ENCODE data around the gene STPG1.

STPG1 gene

DNA sequence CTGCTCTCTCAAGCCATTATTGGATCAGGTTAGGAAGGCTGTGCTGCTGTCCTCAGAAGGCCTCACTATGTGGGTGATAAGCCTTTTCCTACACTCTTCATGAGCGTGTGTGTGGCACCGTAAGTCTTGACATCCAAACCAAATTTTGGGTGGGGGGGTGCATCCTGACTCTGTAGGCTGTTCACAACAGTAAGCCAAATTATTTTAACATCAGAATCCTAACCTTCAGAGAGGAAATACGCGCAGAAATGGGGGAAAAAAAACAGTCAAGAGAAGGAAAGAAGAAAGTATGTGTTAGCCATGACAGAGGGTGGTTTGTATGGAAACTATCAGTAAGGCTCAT, 21.0 kb downstream of the STPG1 start:
- DNase-seq: no peak

DNA sequence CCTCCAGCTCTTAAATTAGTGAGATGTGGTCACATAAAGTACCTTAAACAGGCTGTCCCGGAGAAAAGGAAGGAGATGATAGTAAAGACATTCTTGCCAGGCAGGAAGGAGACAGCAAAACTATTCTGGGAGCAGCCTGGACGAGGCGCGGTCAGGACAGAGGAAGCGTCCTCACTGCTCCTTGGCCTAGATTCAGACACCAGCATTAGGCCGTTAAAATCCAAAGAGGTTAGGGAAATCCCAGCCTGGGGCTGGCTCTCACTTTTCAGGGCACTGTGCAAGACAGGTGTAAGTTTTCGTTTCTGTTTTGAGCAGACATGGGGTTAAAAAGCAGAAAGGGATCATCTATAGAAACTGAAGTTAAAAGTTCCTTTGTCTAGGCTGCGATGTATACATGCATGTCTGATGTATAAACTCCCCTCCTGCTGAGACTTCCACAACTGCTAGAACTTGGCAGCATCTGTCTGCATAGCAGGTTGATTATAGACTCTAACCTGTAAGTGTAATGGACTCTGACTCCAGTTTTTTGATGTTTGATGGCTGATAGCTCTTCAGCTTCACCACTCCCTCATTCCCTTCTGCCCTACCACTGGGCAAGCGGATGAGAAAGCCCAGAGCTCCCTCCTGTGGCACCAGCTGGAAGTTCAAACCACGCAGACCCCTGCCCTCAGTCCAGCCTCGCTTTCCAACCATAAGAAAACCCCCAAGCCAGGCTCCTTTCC, 21.5 kb downstream of the STPG1 start:
- DNase-seq: peak; percentile 53

DNA sequence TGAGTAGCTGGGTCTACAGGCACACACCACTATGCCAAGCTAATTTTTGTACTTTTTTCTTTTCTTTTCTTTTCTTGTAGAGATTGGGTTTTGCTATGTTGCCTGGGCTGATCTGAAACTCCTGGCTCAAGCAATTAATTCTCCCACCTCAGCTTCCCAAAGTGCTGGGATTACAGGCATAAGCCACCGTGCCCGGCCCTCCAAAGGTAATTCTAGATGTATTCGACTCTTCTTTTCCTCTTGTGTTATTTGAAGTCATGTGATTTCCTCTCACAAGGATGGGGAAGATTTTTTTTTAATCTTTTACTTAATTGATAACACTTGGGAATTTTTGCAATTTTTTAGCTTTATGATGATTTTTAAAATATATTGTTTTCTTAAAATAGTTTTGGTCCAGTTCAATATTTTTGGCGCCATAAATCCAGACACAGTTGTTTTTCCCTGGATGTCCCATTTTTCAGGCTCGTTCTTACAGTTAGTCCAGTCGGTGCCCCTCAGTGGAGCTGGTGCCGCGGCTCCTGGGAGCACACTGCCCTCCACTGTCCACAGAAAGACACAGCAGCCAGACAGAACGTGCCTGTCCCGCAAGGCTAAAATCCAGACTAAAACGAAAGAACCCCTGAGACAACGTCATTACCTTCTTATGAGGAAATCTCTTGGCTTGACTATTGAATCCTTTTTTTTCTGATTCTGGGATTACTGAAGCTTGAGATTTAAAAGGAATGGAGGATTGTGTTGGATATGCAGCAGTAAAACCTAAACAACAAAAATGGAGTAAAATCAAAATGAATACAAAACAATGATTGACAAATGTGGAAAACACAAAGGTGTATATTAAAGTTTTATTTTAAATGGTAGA, 22.4 kb downstream of the STPG1 start:
- DNase-seq: peak; percentile 80

DNA sequence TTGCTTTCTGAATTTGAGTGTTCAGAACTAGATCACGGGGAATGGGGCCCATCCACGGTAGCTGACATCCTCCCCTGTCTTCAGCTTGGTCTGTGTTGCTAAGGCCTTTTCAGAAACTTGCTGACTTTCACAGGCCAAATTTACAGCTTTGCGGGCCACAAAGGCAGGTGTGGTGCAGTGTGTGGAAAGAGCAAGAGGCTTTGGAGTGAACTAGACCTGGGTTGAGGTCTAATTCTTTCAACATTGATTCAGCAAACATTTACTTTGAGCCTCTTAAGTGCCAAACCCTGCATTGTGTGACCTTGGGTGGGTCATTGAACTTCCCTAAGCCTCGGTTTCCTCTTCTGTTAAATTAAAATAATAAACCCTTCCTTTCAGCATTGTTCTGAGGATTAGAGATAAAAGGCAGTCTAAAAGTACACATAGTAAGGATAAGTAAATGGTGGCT, 24.3 kb downstream of the STPG1 start:
- DNase-seq: no peak

DNA sequence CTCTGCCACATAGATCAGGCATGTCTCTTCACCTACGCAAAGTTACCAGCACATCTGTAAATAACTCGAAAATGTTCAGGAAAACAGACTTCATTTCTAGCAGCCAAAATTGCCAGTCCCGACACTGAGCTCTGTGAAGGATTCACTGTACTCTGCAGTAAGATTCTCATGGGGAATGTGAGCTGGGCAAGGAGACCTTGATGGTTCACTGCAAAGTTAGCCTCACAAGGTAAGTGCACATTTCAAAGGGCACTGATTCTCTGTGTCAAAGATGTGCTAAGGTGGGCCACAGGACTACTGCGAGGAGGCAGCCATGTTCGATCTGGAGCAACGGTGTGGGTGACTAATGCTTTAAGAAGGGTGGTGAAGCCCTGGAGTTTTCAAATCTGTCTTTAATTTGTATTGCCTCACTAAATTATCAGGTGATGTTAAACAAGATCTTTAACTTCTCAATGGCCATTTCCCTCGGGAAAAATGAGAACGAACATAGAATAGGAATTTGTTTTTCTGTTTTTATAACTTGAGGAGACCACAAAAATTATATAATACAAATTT, 25.2 kb downstream of the STPG1 start:
- no peak for DNase-seq

DNA sequence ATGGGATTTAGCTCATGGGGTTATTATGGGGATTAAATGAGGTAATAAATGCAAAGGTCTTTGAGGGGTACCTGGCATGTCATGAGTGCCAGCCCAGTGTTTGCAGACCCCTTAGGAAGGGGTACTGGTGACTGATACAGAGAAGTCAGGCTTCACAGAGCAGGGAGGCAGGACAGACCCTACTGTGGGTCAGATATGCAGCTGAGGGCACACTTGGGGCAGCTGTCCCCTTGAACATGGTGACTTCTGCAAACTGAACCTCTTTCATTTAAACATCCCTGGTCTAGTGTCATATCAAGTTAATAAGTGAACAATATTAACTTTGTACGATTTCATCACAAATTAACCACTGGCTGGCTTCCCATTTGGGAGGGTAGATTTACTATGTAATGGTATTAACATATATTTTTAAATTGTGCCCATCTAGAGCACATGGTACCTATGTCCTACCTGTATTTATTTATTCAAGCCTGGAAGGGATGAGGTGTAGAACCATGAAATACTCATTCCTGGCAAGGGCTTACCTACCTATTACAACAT, 25.9 kb downstream of the STPG1 start:
- DNase-seq: no peak

DNA sequence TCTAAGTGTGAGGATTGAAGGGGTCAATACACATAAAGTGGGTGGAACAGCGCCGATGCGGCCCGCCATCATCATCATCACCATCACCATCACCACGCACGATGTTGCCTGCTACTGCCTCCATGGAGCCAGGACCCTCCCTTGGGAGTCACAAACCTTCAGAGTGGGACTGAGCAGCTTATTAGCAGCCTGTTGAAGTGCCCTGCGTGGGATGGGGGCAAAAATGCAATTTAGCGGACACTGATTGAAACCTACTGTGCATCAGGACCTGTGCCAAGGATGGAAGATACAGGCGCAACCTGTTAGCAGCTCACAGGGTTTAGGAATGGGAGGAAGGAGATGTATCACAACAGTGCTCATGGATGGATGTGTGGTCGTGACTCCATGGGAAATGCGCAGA, 26.7 kb downstream of the STPG1 start:
- no peak for DNase-seq

DNA sequence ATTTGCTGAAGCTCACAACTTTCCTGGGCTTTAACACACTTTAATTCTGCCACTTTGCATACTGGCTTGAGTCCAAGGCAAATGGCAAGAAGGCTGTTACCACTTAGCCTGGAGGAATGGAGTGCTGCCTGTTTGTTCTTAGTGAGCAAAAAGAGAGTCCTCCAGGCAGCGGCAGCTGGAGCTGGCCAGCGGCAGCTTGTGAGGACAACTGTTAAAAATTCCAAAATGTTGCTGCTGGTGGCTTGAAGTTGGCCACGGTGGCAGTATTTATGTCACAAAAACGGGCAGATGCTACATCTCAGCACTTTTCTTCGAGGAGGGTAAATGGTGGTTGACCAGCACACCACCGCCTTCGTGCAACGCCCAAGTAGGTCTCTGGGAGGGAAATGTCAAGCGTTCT, 27.3 kb downstream of the STPG1 start:
- no peak for DNase-seq

DNA sequence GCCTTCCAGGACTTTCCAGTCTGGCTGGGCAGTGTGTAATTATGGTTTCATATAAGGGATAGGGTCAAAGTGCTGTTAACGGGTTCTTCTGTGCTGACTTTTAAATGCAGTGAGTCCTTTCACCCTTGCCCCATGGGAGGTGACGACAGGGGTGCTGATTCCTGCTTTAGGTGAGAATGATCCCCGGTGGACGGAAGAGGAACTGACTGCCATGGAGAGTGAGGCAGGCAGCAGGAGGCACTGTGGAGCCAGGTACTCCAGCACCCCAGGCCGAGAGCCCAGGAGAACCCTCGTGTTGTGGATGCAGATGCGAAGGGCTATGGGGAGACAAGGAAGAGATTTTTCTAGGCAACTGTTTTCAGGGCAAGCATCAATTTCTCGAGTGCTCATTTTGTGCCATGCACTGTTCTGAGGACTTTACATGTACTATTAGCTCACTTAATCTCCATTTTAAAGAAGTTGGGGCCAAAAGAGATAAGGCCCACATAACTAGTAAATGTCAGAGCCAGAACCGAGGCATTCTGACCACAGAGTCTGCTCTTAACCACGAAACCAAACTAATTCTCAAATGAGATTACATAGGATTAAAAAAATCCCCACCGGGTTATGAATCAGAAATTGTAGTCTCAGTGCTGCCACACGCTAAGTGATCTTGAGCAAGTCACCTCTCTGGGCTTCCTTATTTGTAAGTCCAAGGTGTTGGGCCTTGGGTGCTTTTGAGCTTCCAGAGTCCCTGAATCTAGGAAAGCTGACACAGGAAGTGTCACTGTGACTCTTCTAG, 28.2 kb downstream of the STPG1 start:
- peak; percentile 20 for DNase-seq

DNA sequence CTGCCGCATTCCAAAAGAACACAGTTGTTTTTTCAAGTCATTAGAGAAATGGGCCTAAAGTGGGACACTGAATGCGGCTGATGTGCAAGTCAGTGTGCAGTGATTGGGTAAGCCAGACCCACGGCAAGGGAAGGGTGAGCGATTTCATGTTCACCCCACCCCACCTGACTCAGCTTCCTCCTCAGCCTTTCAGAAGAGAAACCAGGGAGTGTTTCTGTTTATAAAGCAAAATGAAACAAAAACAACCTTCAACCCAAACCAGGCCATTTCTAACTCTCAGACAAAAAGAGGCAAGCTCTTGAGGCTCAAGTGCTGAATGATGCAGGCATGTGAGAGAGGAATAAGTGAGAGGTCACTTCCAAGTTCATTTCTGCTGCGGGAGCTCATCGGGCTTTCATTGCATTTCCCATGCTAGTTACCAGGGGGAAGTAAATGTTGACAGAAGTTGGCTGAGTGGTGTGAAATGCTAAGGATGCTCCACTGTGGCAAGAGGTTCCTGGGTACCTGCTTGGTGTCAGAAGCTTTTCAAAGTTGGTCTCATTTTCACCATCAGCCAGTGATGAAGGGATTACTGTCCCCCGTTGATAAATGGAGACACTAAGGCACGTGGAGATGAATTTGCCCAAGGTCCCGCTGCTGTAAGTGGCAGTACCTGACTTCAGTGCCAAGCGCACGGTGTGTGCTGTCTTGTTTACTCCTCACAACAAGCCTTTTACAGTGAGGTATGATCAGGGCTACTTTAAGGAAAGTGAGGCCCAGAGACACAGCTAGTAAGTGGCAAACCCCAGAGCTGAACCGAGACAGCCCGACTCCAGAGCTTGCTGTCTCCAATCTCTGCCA, 29.1 kb downstream of the STPG1 start:
- peak; percentile 42 for DNase-seq

DNA sequence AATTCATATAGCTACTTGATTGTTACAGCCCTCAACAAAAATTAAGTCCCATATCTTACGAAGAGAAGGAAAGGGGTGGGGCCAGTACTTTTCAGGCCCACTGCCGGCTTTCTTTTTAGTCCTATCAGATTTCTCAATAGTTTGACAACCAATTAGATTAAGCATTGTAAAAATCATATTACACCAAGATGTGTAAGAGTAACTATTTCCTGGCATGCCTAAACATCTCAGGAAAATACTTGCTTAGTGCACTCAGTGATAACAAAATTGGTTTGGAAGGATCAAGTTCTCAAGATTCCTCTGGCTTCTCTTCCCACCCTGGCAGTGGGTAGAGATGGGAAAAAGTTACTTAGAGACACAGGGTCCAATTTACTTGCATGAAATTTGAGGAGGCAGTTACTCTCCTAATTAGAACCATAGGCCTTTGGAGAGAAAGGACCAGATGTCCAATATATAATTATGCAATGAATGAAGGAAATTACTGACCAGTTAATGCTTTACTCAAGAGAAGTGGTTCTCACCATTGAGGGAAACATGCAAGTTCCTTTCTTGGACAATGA, 30.1 kb downstream of the STPG1 start:
- DNase-seq: no peak

DNA sequence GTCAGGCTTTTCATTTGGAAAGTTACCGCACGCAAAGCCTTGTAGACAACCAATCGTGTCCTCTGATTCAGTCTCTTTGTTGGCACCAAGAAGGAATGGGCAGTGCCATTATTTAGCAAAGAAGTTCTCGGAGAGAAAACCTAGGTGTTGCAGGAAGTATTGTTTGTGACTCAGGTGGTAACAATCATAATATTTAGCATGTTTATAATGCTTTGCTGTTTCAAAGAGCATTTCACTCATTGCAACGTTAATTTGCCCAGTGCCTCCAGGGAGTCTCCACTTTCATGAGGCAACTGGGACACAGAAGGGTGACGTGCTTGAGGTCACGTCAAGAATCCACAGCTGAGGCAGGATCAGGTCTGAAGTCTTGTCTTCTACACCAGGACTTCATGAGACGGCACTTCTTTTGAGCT, 31.4 kb downstream of the STPG1 start:
- no peak for DNase-seq

DNA sequence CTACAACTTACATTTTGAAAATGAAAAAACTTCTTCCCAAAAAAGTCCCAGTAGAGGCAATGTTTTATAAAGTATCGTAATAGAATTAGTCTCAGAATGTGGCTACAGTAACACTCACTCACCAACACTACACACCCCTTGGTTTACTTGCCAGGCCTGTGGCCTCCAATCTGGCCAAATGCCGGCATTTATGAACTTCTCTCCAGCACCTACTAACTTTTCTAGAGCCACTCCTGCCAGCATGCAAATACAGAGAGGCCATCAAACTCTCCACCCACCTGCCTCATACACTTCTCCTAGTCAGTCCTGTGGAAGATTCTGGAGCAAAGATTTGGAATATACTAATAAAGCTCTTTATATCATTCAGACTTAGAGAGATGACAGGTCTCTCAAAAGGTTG, 32.3 kb downstream of the STPG1 start:
- no peak for DNase-seq

DNA sequence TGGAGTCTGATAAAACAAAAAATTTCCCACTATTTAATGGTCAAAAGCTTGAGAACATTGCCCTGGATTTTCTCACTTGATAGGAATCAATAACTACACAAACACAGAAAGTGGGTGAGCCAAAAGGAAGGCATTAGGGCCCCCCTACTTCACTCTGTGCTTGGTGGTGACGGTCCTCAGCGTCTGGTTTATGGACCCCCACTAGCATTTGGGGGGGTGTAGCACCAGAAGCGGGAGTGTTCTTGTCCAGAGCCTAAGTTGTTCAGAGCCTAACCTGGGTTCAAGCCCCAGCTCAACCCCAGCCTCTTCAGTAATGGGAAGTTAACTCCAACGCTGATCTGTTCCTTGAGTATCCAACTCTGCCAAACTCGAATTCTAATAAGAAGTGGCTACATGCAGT, 33.1 kb downstream of the STPG1 start:
- no peak for DNase-seq

DNA sequence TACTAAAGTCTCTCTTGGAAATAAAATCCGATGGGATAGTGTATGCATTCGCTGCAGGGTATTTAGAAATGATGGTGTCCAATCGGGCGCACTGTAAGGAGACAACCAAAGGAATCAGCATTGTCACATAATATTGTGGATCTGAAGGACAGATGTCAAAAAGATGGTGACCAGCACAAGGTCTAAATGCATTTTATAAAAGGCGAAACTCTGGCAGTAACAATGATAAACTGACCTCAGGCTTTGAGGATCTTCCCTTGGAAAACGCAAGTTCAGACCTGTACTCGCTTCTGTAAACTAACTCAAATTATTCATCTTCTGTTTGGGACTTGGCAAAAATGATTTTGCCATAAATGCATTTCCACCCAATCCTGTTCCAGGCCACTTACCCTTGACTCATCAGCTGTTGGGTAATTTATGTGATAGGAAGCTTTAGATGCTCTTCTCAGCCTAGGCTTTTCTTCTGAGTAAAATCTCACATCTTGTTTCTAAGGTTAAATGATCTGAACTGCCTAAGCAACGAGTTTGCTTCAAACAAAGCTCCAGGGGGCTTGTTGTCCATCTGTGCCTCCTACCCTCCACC, 33.8 kb downstream of the STPG1 start:
- peak; percentile 70 for DNase-seq

DNA sequence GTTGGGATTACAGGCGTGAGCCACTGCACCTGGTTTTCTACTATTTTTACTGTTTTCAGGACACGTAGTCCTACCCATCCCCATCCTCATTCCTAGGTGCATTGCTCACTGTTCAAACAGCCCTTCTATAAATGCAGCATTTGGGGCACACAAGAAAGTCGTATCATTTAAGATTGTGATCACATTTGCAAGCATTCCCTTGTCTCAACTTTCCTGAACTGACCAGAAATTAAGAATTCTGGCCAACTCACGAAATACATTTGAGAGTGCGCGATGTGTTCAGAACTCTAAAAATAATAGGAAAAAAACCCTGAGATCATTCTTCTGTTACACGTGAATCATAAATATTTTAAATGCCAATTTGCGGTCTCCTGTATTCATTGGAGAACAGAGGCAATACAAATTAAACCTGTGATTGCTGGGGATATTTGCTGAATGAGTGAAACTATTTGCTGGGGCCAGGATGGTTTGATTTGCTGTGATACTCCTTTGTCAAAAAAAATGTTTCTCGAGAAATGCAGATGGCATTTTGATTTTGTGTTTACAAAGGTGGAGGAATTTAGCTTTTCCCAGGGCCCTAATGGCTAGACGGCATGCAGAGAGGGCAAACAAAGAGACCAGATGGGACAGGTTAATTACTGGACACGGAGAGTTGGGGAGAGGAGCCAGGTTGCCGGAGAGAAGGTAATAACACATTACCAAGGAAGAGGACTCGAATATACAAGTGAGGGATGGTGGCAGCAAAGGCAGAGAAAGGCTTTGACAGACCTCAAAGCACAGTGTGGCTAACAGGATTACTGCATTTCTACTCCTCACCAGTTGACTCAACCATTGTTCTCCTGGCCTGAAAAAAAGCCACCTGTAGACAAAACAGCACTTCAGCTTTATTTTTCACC, 38.4 kb downstream of the STPG1 start:
- DNase-seq: no peak

DNA sequence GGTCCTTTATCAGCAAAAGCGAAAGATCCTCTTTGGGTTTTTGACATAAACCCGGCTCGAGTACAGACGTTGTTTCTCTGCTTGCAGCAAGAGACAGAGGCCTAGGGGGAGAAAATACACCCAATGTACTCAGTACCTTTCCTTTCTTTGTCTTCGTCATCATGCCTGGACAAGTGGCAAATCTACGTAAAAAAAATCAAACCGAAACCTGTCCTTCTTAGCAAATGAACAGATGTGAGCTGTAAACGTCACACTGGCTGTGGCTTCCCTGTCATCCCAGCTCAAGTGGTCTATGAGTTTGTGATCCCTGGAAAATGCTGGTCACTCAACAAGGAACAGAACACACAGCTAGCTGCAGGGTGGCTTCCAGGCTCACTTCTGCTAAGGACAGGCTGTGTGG, 39.9 kb downstream of the STPG1 start:
- DNase-seq: no peak

DNA sequence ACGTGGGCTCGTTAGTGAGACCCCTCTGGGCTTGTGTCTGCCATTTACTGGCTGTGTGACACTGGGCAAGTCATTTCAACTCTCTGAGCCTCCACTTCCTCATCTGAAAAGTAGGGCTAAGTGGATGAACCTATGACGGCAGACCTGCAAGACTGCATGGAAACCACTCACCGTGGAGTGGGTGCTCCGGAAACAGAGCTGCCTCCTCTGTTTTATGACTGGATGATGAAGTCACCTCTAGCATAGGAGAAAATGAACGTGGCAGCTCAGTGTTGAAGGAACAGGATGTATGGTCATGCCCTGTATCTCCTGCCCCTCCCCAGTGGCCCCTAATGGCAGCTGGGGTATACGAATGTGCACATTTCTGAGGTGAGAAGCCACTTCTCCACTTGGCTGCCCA, 40.5 kb downstream of the STPG1 start:
- DNase-seq: no peak

DNA sequence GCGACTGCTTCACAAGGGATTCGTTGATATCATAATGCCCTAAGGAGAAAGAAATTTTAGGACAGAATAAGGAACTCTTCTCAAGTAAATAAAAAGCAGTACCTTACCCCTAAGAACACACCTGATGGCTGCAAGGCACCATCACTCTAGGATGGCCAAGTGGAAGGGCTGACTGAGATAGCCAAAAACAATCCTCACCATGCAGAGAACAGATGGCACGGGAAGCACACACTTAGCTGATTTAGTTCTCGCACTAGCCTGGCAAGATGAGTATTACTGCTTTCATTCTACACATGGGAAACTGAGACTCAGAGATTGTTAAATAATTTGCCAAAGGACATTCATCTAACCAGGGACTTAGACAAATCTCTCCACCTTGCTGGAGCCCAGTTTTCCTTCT, 43.8 kb downstream of the STPG1 start:
- DNase-seq: no peak

DNA sequence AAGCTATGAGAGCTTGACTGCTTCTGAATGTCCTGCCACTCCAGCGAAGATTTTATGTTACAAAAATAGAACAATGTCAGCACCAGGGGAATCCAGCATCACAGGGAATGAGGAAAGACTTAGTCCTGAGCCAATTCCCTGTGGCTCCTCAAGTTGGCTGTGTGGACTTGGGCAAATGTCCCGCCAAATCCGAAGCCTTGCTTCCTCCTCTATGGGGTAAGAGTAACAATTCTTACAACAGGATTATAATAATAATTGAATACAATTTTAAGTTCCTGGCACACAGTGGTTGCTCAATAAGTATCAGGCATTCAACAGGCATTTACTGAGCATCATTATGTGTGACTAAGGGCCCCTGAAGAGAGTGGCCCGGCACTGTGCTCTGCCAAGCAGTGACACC, 44.4 kb downstream of the STPG1 start:
- no peak for DNase-seq
